Measurements from ENCODE around the gene STIP1.

- TF ChIP-seq EP300 (IDR thresholded peaks at IDR 0.05) (no peak), CTCF (IDR thresholded peaks at IDR 0.05) (no peak)
Measured at GRCh38 chr11:64223001-64223651, 37.2 kb downstream of the STIP1 start.

Data from gastroesophageal sphincter (tissue), 3 donors.